GM18517 (cell line): Measurements from ENCODE around the gene CNOT1.
A peak's percentile ranks its signal among the peaks of the same experiment; 100 is the strongest.
"Not testable (repeated sequence)": the region's sequence is repeated elsewhere in the genome, so short reads cannot be mapped to it uniquely, and the experiment has no call there.

Source experiments
- ATAC-seq: cut with Tn5 transposase; IDR thresholded peaks from one replicate; pipeline ENCODE4 v1.9.1; 2021; ENCODE audit warnings: mild to moderate bottlenecking, moderate library complexity; ENCODE audit not compliant: unreplicated experiment

CNOT1 gene

GRCh38 chr16:58629733-58630640 lies at the start of gene CNOT1:
CNOT1 (minus strand) TSS chr16:58629826; CDS start chr16:58599337, 30,489 bp downstream.
- peak; percentile 96 for ATAC-seq

GRCh38 chr16:58678716-58679115 lies 49.1 kb upstream of the CNOT1 start:
- no peak for ATAC-seq

- ATAC-seq = no peak
Observed at GRCh38 chr16:58678269-58678668, 48.6 kb upstream of the CNOT1 start.

GRCh38 chr16:58670946-58671583 lies 41.4 kb upstream of the CNOT1 start:
- ATAC-seq = no peak

- ATAC-seq = no peak
Observed at GRCh38 chr16:58670177-58670576, 40.6 kb upstream of the CNOT1 start.

GRCh38 chr16:58665200-58665599 lies 35.6 kb upstream of the CNOT1 start:
- ATAC-seq = no peak

GRCh38 chr16:58661199-58661830 lies 31.7 kb upstream of the CNOT1 start:
- no peak for ATAC-seq

- not testable (repeated sequence) for ATAC-seq
Observed at GRCh38 chr16:58659911-58660310, 30.3 kb upstream of the CNOT1 start.

GRCh38 chr16:58658796-58659211 lies 29.2 kb upstream of the CNOT1 start:
- no peak for ATAC-seq

- ATAC-seq = no peak
Observed at GRCh38 chr16:58656899-58657298, 27.3 kb upstream of the CNOT1 start.

- no peak for ATAC-seq
Observed at GRCh38 chr16:58655215-58655596, 25.6 kb upstream of the CNOT1 start.

- ATAC-seq = no peak
Observed at GRCh38 chr16:58654560-58655214, 25.1 kb upstream of the CNOT1 start.

GRCh38 chr16:58652741-58653140 lies 23.1 kb upstream of the CNOT1 start:
- ATAC-seq = no peak

GRCh38 chr16:58651965-58652348 lies 22.3 kb upstream of the CNOT1 start:
- ATAC-seq = no peak

GRCh38 chr16:58649707-58650106 lies 20.1 kb upstream of the CNOT1 start:
- ATAC-seq = no peak

GRCh38 chr16:58647107-58647506 lies 17.5 kb upstream of the CNOT1 start:
- ATAC-seq = no peak

- ATAC-seq = no peak
Observed at GRCh38 chr16:58644765-58645487, 15.3 kb upstream of the CNOT1 start.

GRCh38 chr16:58644108-58644507 lies 14.5 kb upstream of the CNOT1 start:
- no peak for ATAC-seq

- no peak for ATAC-seq
Observed at GRCh38 chr16:58640949-58641348, 11.3 kb upstream of the CNOT1 start.

GRCh38 chr16:58639836-58640235 lies 10.2 kb upstream of the CNOT1 start:
- ATAC-seq = no peak

- no peak for ATAC-seq
Observed at GRCh38 chr16:58639230-58639629, 9.6 kb upstream of the CNOT1 start.
